Measurements from ENCODE around the gene FGD4.

- no peak for TF ChIP-seq CTCF (IDR thresholded peaks at IDR 0.05)
- TF ChIP-seq POLR2A (IDR thresholded peaks at IDR 0.05): no peak
These were observed 93.9 kb downstream of the FGD4 start for GRCh38 chr12:32493282-32493681.
